Measurements from ENCODE around the gene CCP110.
A peak's percentile ranks its signal among the peaks of the same experiment; 100 is the strongest.

Gene CCP110

GRCh38 chr16:19548144-19548543 is 24.4 kb downstream of the CCP110 start:
- no peaks in the 10 kb centered on the region for H3K9me3 ChIP-seq (ENCODE audit: low read depth, low read length)
- no peak overlapping the region for H3K27ac ChIP-seq
- no peak for TF ChIP-seq FOXP2 (optimal IDR thresholded peaks at IDR 0.05; ENCODE audit: control extremely low read depth, extremely low read length, insufficient read depth)
- TF ChIP-seq EZH2 (IDR thresholded peaks at IDR 0.05), result no peak
- TF ChIP-seq POLR2AphosphoS5 (IDR thresholded peaks at IDR 0.05; ENCODE audit: borderline replicate concordance, low read depth, low read length), result no peak
- no peak overlapping the region for H3K9ac ChIP-seq (ENCODE audit: insufficient read length)
- no peak for DNase-seq (ENCODE audit: low read depth, low spot score)
- no peak overlapping the region for H3K4me3 ChIP-seq
- H3K36me3 ChIP-seq (ENCODE audit: insufficient read depth, low read length), result peaks cover 60% of the 10 kb centered on the region

- no peak for TF ChIP-seq FOXP2 (optimal IDR thresholded peaks at IDR 0.05; ENCODE audit: control extremely low read depth, extremely low read length, insufficient read depth)
- no peak for TF ChIP-seq EZH2 (IDR thresholded peaks at IDR 0.05)
- no peak for TF ChIP-seq POLR2AphosphoS5 (IDR thresholded peaks at IDR 0.05; ENCODE audit: borderline replicate concordance, low read depth, low read length)
- Histone ChIP-seq H3K9ac (ENCODE audit: insufficient read length) (no peak overlapping the region), H3K27ac (no peak overlapping the region), H3K36me3 (ENCODE audit: insufficient read depth, low read length) (peaks cover 47% of the 10 kb centered on the region), H3K4me3 (no peak overlapping the region), H3K9me3 (ENCODE audit: low read depth, low read length) (no peaks in the 10 kb centered on the region)
- DNase-seq (ENCODE audit: low read depth, low spot score), result no peak
Observed at GRCh38 chr16:19549673-19550072, 25.9 kb downstream of the CCP110 start.

GRCh38 chr16:19555186-19555937 is 31.6 kb downstream of the CCP110 start, which contains the start of gene VPS35L:
TSS of gene VPS35L (plus strand) at chr16:19555703. CDS start at chr16:19555730, 27 bp downstream.
- TF ChIP-seq EZH2 (IDR thresholded peaks at IDR 0.05) (no peak), POLR2AphosphoS5 (IDR thresholded peaks at IDR 0.05; ENCODE audit: borderline replicate concordance, low read depth, low read length) (peak; percentile 69; the same call in 1 of the 2 replicates)
- Histone ChIP-seq H3K9me3 (ENCODE audit: low read depth, low read length) (no peaks in the 10 kb centered on the region), H3K4me3 (peak within 1 kb of the TSS; percentile 81), H3K9ac (ENCODE audit: insufficient read length) (peak within 1 kb of the TSS; percentile 63), H3K27ac (no peak within 1 kb of the TSS), H3K36me3 (ENCODE audit: insufficient read depth, low read length) (peaks cover 14% of the 10 kb centered on the region; the same call in 1 of the 2 replicates)
- DNase-seq (ENCODE audit: low read depth, low spot score), result peak; percentile 53

GRCh38 chr16:19555938-19556771 is 32.4 kb downstream of the CCP110 start:
- peak overlapping the region; percentile 81 for H3K4me3 ChIP-seq
- peaks cover 7% of the 10 kb centered on the region; the same call in 1 of the 2 replicates for H3K36me3 ChIP-seq (ENCODE audit: insufficient read depth, low read length)
- TF ChIP-seq POLR2AphosphoS5 (IDR thresholded peaks at IDR 0.05; ENCODE audit: borderline replicate concordance, low read depth, low read length) (no peak), FOXP2 (optimal IDR thresholded peaks at IDR 0.05; ENCODE audit: control extremely low read depth, extremely low read length, insufficient read depth) (no peak)
- no peak overlapping the region for H3K27ac ChIP-seq
- no peaks in the 10 kb centered on the region for H3K9me3 ChIP-seq (ENCODE audit: low read depth, low read length)
- DNase-seq (ENCODE audit: low read depth, low spot score), result no peak
- H3K9ac ChIP-seq (ENCODE audit: insufficient read length), result no peak overlapping the region

GRCh38 chr16:19559242-19559910 is 35.6 kb downstream of the CCP110 start:
- Histone ChIP-seq H3K36me3 (ENCODE audit: insufficient read depth, low read length) (no peaks in the 10 kb centered on the region), H3K27ac (no peak overlapping the region), H3K9ac (ENCODE audit: insufficient read length) (peak overlapping the region; percentile 12), H3K4me3 (no peak overlapping the region), H3K9me3 (ENCODE audit: low read depth, low read length) (no peaks in the 10 kb centered on the region)
- TF ChIP-seq POLR2AphosphoS5 (IDR thresholded peaks at IDR 0.05; ENCODE audit: borderline replicate concordance, low read depth, low read length) (no peak), EZH2 (IDR thresholded peaks at IDR 0.05) (no peak), FOXP2 (optimal IDR thresholded peaks at IDR 0.05; ENCODE audit: control extremely low read depth, extremely low read length, insufficient read depth) (no peak)
- peak; percentile 51 for DNase-seq (ENCODE audit: low read depth, low spot score)

- H3K9ac ChIP-seq (ENCODE audit: insufficient read length), result no peak overlapping the region
- no peak overlapping the region for H3K4me3 ChIP-seq
- no peaks in the 10 kb centered on the region for H3K9me3 ChIP-seq (ENCODE audit: low read depth, low read length)
- no peak overlapping the region for H3K27ac ChIP-seq
- no peaks in the 10 kb centered on the region for H3K36me3 ChIP-seq (ENCODE audit: insufficient read depth, low read length)
- no peak for DNase-seq (ENCODE audit: low read depth, low spot score)
- TF ChIP-seq EZH2 (IDR thresholded peaks at IDR 0.05), result no peak
- TF ChIP-seq FOXP2 (optimal IDR thresholded peaks at IDR 0.05; ENCODE audit: control extremely low read depth, extremely low read length, insufficient read depth), result no peak
- no peak for TF ChIP-seq POLR2AphosphoS5 (IDR thresholded peaks at IDR 0.05; ENCODE audit: borderline replicate concordance, low read depth, low read length)
Observed at GRCh38 chr16:19560078-19560477, 36.3 kb downstream of the CCP110 start.

GRCh38 chr16:19563377-19563776 is 39.6 kb downstream of the CCP110 start:
- no peak overlapping the region for H3K27ac ChIP-seq
- H3K9ac ChIP-seq (ENCODE audit: insufficient read length), result no peak overlapping the region
- H3K9me3 ChIP-seq (ENCODE audit: low read depth, low read length), result no peaks in the 10 kb centered on the region
- H3K4me3 ChIP-seq, result no peak overlapping the region
- TF ChIP-seq POLR2AphosphoS5 (IDR thresholded peaks at IDR 0.05; ENCODE audit: borderline replicate concordance, low read depth, low read length) (no peak), FOXP2 (optimal IDR thresholded peaks at IDR 0.05; ENCODE audit: control extremely low read depth, extremely low read length, insufficient read depth) (no peak), EZH2 (IDR thresholded peaks at IDR 0.05) (no peak)
- DNase-seq (ENCODE audit: low read depth, low spot score), result no peak
- no peaks in the 10 kb centered on the region for H3K36me3 ChIP-seq (ENCODE audit: insufficient read depth, low read length)

GRCh38 chr16:19566362-19566761 is 42.6 kb downstream of the CCP110 start:
- H3K4me3 ChIP-seq, result no peak overlapping the region
- H3K9ac ChIP-seq (ENCODE audit: insufficient read length), result no peak overlapping the region
- no peak overlapping the region for H3K27ac ChIP-seq
- H3K9me3 ChIP-seq (ENCODE audit: low read depth, low read length), result no peaks in the 10 kb centered on the region
- DNase-seq (ENCODE audit: low read depth, low spot score), result no peak
- TF ChIP-seq EZH2 (IDR thresholded peaks at IDR 0.05) (no peak), FOXP2 (optimal IDR thresholded peaks at IDR 0.05; ENCODE audit: control extremely low read depth, extremely low read length, insufficient read depth) (no peak), POLR2AphosphoS5 (IDR thresholded peaks at IDR 0.05; ENCODE audit: borderline replicate concordance, low read depth, low read length) (no peak)
- no peaks in the 10 kb centered on the region for H3K36me3 ChIP-seq (ENCODE audit: insufficient read depth, low read length)
